Pancreas (tissue), 10 donors: ENCODE data around the gene ELOVL2. TPM values are rescaled to one million over a fixed set of nuclear protein-coding genes. Genes with fewer than 3 reads are reported as not detected.

Source experiments
- ATAC-seq, 4 donors: fragments of 200-7000 bp; cut with Tn5 transposase; one replicate each; pipeline versions ENCODE4 v1.8.0 to v1.9.1; 2020; ENCODE audit warnings: mild to moderate bottlenecking in 4 of 4, moderate library complexity in 4 of 4
- DNase-seq, 6 donors: peaks; one replicate each; pipeline ENCODE4 v3.0.0-alpha.2; 2020
- FAIRE-seq: peaks from 2 replicates; lab custom pipeline; 2012; peaks lifted over from hg19 to GRCh38; lab: Jason Lieb, UNC
- H3K27ac ChIP-seq, 4 donors: fragments of 200-600 bp; sonication (generic); 1 replicate in 3 of 4; 2 replicates in 1 of 4; pipeline versions ENCODE4 v1.5.0 to v1.8.0; 2020
- H3K27me3 ChIP-seq, 4 donors: fragments of 200-600 bp; one replicate each; pipeline ENCODE4 v1.8.0; 2021
- H3K36me3 ChIP-seq, 3 donors: fragments of 200-600 bp; sonication (generic) in 1 of 3; one replicate each; pipeline versions ENCODE4 v1.5.0 to v1.8.0; 2020 to 2021
- H3K4me1 ChIP-seq, 3 donors: fragments of 200-600 bp; one replicate each; pipeline ENCODE4 v1.8.0; 2021
- H3K4me3 ChIP-seq, 4 donors: fragments of 200-600 bp; sonication (generic) in 2 of 4; one replicate each; pipeline versions ENCODE4 v1.5.0 to v1.8.0; 2020 to 2021
- H3K9me3 ChIP-seq, 4 donors: fragments of 200-600 bp; one replicate each; pipeline ENCODE4 v1.8.0; 2021
- CTCF ChIP-seq, 4 donors: fragments of 200-600 bp; sonication (generic) in 3 of 4; IDR thresholded peaks; one replicate each; pipeline versions ENCODE4 v1.5.0 to v1.8.0; 2021; ENCODE audit warnings: antibody characterized with exemption in 4 of 4
- WGBS, 2 donors: extraction: QIAGEN DNeasy Blood & Tissue Kit; methylation state at CpG; one replicate each; pipeline ENCODE4 v1.1.7; 2013; 5-methylcytosine and 5-hydroxymethylcytosine counted together
- intact Hi-C, 3 donors: fragments of 100-400 bp; cut with DNase I; formaldehyde crosslinking; loops; one replicate each; pipeline versions ENCODE4 v1.11.1 to v1.14.2; 2022
- polyA plus RNA-seq, 2 donors: library from polyadenylated mRNA; stranded (reverse); fragments of 200-250 nt; gene quantifications; one replicate each; pipeline ENCODE4 v1.2.3, GENCODE V29; 2013
- total RNA-seq, 6 donors: library from RNA; stranded (reverse); fragmentation: NEBNext Ultra II Directional in 4 of 6; extraction: Animal tissue kit (Norgen Biotek cat#: 25700) in 4 of 6; gene quantifications; one replicate each; pipeline versions ENCODE4 v1.2.1 to v1.2.4, GENCODE V29; 2021 to 2023
- donor health status: healthy with polysubstance abuse.
- donor health status: DM: no; HTN: no; CAD: no; lungs with moderate emphysema.
- donor health status: DM: no; HTN: no; CAD: no.
- donor health status: control.
- donor health status: control.
- donor health status: Bipolar disorder and iron deficiency.
- donor health status: DM: yes; HTN: yes; CAD: no.
- donor health status: DM: no; HTN: no; CAD: no.
- donor health status: DM: no; HTN: no; CAD: no.
- donor health status: DM: yes; HTN: yes; CAD: no.

ELOVL2 gene
- total and polyA plus RNA-seq, 8 donors, result 1.3 to 2.2 (median 1.6) TPM

GRCh38 chr6:11013721-11014070 is 30.4 kb downstream of the ELOVL2 start:
- Histone ChIP-seq H3K27ac (no peak overlapping the region), H3K4me1 (peaks cover 0 to 13% (median 12%) of the 10 kb centered on the region in 3 donors), H3K36me3 (no peaks in the 10 kb centered on the region), H3K9me3 (no peaks in the 10 kb centered on the region), H3K27me3 (no peaks in the 10 kb centered on the region), H3K4me3 (no peak overlapping the region)
- no peak for ATAC-seq
- intact Hi-C loops, result no loop called here
- no peak for DNase-seq
- whole genome bisulfite sequencing, 2 donors, result 70 to 77% methylated on average over 3 of the region's 3 CpGs
- TF ChIP-seq CTCF (IDR thresholded peaks at IDR 0.05), result no peak
- no peak for FAIRE-seq

GRCh38 chr6:11012976-11013720 is 31.0 kb downstream of the ELOVL2 start:
- Histone ChIP-seq H3K9me3 (no peaks in the 10 kb centered on the region), H3K27ac (no peak overlapping the region), H3K36me3 (no peaks in the 10 kb centered on the region), H3K4me1 (peaks cover 0 to 13% (median 12%) of the 10 kb centered on the region in 3 donors), H3K4me3 (no peak overlapping the region), H3K27me3 (no peaks in the 10 kb centered on the region)
- no peak for DNase-seq
- ATAC-seq, result no peak
- intact Hi-C loops, result no loop called here
- WGBS, 2 donors, result 80 to 84% methylated on average over 5 of the region's 5 CpGs
- TF ChIP-seq CTCF (IDR thresholded peaks at IDR 0.05), result no peak
- FAIRE-seq, result no peak

GRCh38 chr6:11012295-11012754 is 31.8 kb downstream of the ELOVL2 start:
- Histone ChIP-seq H3K4me1 (peaks cover 0 to 13% (median 12%) of the 10 kb centered on the region in 3 donors), H3K36me3 (no peaks in the 10 kb centered on the region), H3K9me3 (no peaks in the 10 kb centered on the region), H3K4me3 (no peak overlapping the region), H3K27me3 (no peaks in the 10 kb centered on the region), H3K27ac (no peak overlapping the region)
- 26 to 29% methylated on average over 5 of the region's 5 CpGs for WGBS, 2 donors
- DNase-seq (no peak), ATAC-seq (no peak), FAIRE-seq (no peak)
- TF ChIP-seq CTCF (IDR thresholded peaks at IDR 0.05), result no peak
- intact Hi-C loops, result no loop called here

- H3K27ac ChIP-seq, result no peak overlapping the region
- peak in 5 of 6 donors; percentile 27 to 64 (median 36) for DNase-seq
- intact Hi-C loops, result no loop called here
- H3K4me3 ChIP-seq, result no peak overlapping the region
- no peaks in the 10 kb centered on the region for H3K9me3 ChIP-seq
- no peaks in the 10 kb centered on the region for H3K36me3 ChIP-seq
- no peaks in the 10 kb centered on the region for H3K27me3 ChIP-seq
- H3K4me1 ChIP-seq, result peaks cover 0 to 13% (median 12%) of the 10 kb centered on the region in 3 donors
- no peak for FAIRE-seq
- WGBS, 2 donors, result 12 to 14% methylated on average over 8 of the region's 8 CpGs
- peak; percentile 77 to 97 (median 94) for ATAC-seq
- no peak for TF ChIP-seq CTCF (IDR thresholded peaks at IDR 0.05)
Observed at GRCh38 chr6:11011787-11012234, 32.3 kb downstream of the ELOVL2 start.

GRCh38 chr6:11009353-11009752 is 34.8 kb downstream of the ELOVL2 start:
- DNase-seq (no peak), ATAC-seq (no peak), FAIRE-seq (no peak)
- Histone ChIP-seq H3K27me3 (no peaks in the 10 kb centered on the region), H3K36me3 (no peaks in the 10 kb centered on the region), H3K9me3 (no peaks in the 10 kb centered on the region), H3K4me3 (no peak overlapping the region), H3K27ac (no peak overlapping the region), H3K4me1 (peaks cover 0 to 13% (median 12%) of the 10 kb centered on the region in 3 donors)
- 68 to 76% methylated on average over 6 of the region's 6 CpGs for WGBS, 2 donors
- no peak for TF ChIP-seq CTCF (IDR thresholded peaks at IDR 0.05)
- intact Hi-C loops, result no loop called here
